HL-60 (cell line): ENCODE data around the gene JAK1.

Experiments used
- DNase-seq, 2 experiments: peaks; one replicate each; pipeline ENCODE4 v3.0.0-alpha.2; 2010 to 2020; ENCODE audit warnings: low read depth in 1 of 2, low spot score in 1 of 2
- H3K27ac ChIP-seq: fragments of 250-450 bp; sonication (Bioruptor Pico); replicated peaks from 2 replicates; pipeline ENCODE4 v1.5.1; 2020; ENCODE audit warnings: mild to moderate bottlenecking, moderate library complexity
- H3K27me3 ChIP-seq: fragments of 250-450 bp; sonication (Bioruptor Pico); 2 replicates; pipeline ENCODE4 v1.5.1; 2021; ENCODE audit warnings: mild to moderate bottlenecking, moderate library complexity; ENCODE audit not compliant: insufficient read depth, poor library complexity, severe bottlenecking
- H3K4me3 ChIP-seq: replicated peaks from 2 replicates; pipeline ENCODE4 v1.5.1; 2011; ENCODE audit warnings: mild to moderate bottlenecking, control low read depth, low read length; ENCODE audit not compliant: insufficient read depth
- GABPA ChIP-seq: IDR thresholded peaks from 2 replicates; pipeline ENCODE4 v1.6.1; 2012; ENCODE audit warnings: low read depth
- POLR2AphosphoS5 ChIP-seq: IDR thresholded peaks from 2 replicates; pipeline ENCODE4 v1.6.1; 2012; ENCODE audit warnings: low read depth
- REST ChIP-seq: IDR thresholded peaks from 2 replicates; pipeline ENCODE4 v1.6.1; 2012; ENCODE audit warnings: low read depth; ENCODE audit not compliant: insufficient replicate concordance
- SPI1 ChIP-seq: IDR thresholded peaks from 2 replicates; pipeline ENCODE4 v1.6.1; 2012; ENCODE audit warnings: low read depth, mild to moderate bottlenecking, borderline replicate concordance
- TF ChIP-seq, protein P1 (sequence below): IDR thresholded peaks from one replicate; pipeline ENCODE4 v1.5.1; 2011; ENCODE audit warnings: low read length, control low read depth, inconsistent platforms; ENCODE audit not compliant: insufficient read depth

The JAK1 gene

GRCh38 chr1:64974288-64974825 is 8.0 kb upstream of the JAK1 start:
- Histone ChIP-seq H3K4me3 (no peak overlapping the region), H3K27me3 (no peaks in the 10 kb centered on the region), H3K27ac (no peak overlapping the region)
- no peak for DNase-seq
- no peak for TF ChIP-seq SPI1
- TF ChIP-seq GABPA, result no peak
- TF ChIP-seq REST, result no peak
- no peak for TF ChIP-seq POLR2AphosphoS5
- TF ChIP-seq, protein P1, sequence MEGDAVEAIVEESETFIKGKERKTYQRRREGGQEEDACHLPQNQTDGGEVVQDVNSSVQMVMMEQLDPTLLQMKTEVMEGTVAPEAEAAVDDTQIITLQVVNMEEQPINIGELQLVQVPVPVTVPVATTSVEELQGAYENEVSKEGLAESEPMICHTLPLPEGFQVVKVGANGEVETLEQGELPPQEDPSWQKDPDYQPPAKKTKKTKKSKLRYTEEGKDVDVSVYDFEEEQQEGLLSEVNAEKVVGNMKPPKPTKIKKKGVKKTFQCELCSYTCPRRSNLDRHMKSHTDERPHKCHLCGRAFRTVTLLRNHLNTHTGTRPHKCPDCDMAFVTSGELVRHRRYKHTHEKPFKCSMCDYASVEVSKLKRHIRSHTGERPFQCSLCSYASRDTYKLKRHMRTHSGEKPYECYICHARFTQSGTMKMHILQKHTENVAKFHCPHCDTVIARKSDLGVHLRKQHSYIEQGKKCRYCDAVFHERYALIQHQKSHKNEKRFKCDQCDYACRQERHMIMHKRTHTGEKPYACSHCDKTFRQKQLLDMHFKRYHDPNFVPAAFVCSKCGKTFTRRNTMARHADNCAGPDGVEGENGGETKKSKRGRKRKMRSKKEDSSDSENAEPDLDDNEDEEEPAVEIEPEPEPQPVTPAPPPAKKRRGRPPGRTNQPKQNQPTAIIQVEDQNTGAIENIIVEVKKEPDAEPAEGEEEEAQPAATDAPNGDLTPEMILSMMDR, result no peak

- DNase-seq, result no peak
- Histone ChIP-seq H3K4me3 (no peak overlapping the region), H3K27ac (no peak overlapping the region), H3K27me3 (no peaks in the 10 kb centered on the region)
- no peak for TF ChIP-seq GABPA
- no peak for TF ChIP-seq REST
- TF ChIP-seq, protein P1, result no peak
- TF ChIP-seq SPI1, result no peak
- no peak for TF ChIP-seq POLR2AphosphoS5
These were observed 6.8 kb upstream of the JAK1 start for GRCh38 chr1:64973061-64973647.

DNA sequence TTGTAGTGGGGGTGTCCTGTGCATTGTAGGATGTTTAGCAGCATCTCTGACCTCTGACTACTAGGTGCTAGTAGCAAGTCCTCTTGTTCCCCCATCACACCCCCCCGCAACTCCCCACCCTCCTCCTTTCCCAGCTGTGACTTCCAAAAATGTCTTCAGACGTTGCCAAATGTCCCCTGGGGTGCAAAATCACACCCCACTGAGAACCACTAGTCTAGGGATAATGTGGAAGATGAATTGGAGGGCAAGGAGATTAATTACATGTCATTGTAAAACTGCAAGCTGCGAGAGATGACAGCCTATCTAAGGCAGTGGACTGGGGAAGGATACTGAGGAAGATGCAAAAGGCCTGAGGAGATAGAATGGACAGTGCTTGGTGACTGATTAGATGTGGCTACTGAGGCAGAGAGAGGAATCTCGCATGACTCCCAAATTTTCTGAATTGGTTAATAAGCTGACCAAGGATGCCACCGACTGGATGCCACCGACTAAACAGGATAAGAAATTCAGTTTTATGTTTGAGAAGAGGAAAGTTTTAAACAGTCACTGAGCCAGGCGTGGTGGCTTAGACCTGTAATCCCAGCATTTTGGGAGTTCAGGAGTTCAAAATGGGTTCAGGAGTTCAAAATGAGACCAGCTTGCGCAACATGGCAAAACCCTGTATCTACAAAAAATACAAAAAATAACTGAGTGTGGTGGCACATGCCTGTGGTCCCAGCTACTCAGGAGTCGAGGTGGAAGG is 3.1 kb upstream of the JAK1 start:
- Histone ChIP-seq H3K27ac (no peak overlapping the region), H3K4me3 (no peak overlapping the region), H3K27me3 (peaks cover 2% of the 10 kb centered on the region)
- DNase-seq, result no peak
- TF ChIP-seq SPI1, result no peak
- TF ChIP-seq POLR2AphosphoS5, result no peak
- TF ChIP-seq, protein P1, result no peak
- TF ChIP-seq REST, result no peak
- no peak for TF ChIP-seq GABPA
